Trophoblast cell (in vitro differentiated cells and primary cell): ENCODE measurements around the gene FSTL5.

Experiments used
- DNase-seq, 2 donors: peaks; one replicate each; pipeline ENCODE4 v3.0.0-alpha.2; 2016
- H2AFZ ChIP-seq: 2 replicates; pipeline ENCODE4 v1.6.1; 2013; ENCODE audit warnings: low read length, moderate library complexity, mild to moderate bottlenecking; ENCODE audit not compliant: insufficient read depth, poor library complexity
- H2AK5ac ChIP-seq: 2 replicates; pipeline ENCODE4 v1.6.1; 2013; ENCODE audit warnings: mild to moderate bottlenecking, low read length
- H2BK120ac ChIP-seq: 2 replicates; pipeline ENCODE4 v1.6.1; 2013; ENCODE audit warnings: low read length, mild to moderate bottlenecking, moderate library complexity; ENCODE audit not compliant: insufficient read depth, poor library complexity
- H2BK12ac ChIP-seq: 2 replicates; pipeline ENCODE4 v1.6.1; 2013; ENCODE audit warnings: mild to moderate bottlenecking, low read length, moderate library complexity
- H2BK5ac ChIP-seq: 2 replicates; pipeline ENCODE4 v1.6.1; 2013; ENCODE audit warnings: low read length, low read depth, moderate library complexity, mild to moderate bottlenecking; ENCODE audit not compliant: poor library complexity
- H3K14ac ChIP-seq: 2 replicates; pipeline ENCODE4 v1.6.1; 2013; ENCODE audit warnings: mild to moderate bottlenecking, low read length
- H3K18ac ChIP-seq: 2 replicates; pipeline ENCODE4 v1.6.1; 2013; ENCODE audit warnings: mild to moderate bottlenecking, low read length
- H3K23ac ChIP-seq: 2 replicates; pipeline ENCODE4 v1.6.1; 2013; ENCODE audit warnings: low read length
- H3K27ac ChIP-seq: 2 replicates; pipeline ENCODE4 v1.5.1; 2013; ENCODE audit warnings: low read depth, mild to moderate bottlenecking, inconsistent platforms, low read length, moderate library complexity
- H3K27me3 ChIP-seq: 2 replicates; pipeline ENCODE4 v1.6.1; 2013; ENCODE audit warnings: inconsistent platforms, mild to moderate bottlenecking, low read length, moderate library complexity; ENCODE audit not compliant: insufficient read depth
- H3K36me3 ChIP-seq, 2 experiments: 1 replicate in 1 of 2; 2 replicates in 1 of 2; pipeline ENCODE4 v1.6.1; 2013; ENCODE audit warnings: low read length in 2 of 2, mild to moderate bottlenecking in 2 of 2, moderate library complexity in 1 of 2; ENCODE audit not compliant: insufficient read depth in 2 of 2, control insufficient read depth in 1 of 2
- H3K4ac ChIP-seq: 2 replicates; pipeline ENCODE4 v1.6.1; 2013; ENCODE audit warnings: low read depth, mild to moderate bottlenecking, low read length, moderate library complexity
- H3K4me1 ChIP-seq, 2 experiments: 1 replicate in 1 of 2; 2 replicates in 1 of 2; pipeline ENCODE4 v1.6.1; 2013; ENCODE audit warnings: low read length in 2 of 2, mild to moderate bottlenecking in 2 of 2, moderate library complexity in 1 of 2; ENCODE audit not compliant: insufficient read depth in 2 of 2, control insufficient read depth in 1 of 2
- H3K4me2 ChIP-seq: 2 replicates; pipeline ENCODE4 v1.6.1; 2013; ENCODE audit warnings: inconsistent platforms, mild to moderate bottlenecking, low read length, moderate library complexity
- H3K4me3 ChIP-seq: 2 replicates; pipeline ENCODE4 v1.5.1; 2013; ENCODE audit warnings: mild to moderate bottlenecking, low read depth, low read length, inconsistent platforms
- H3K79me1 ChIP-seq: one replicate; pipeline ENCODE4 v1.6.1; 2013; ENCODE audit warnings: low read length
- H3K79me2 ChIP-seq: 2 replicates; pipeline ENCODE4 v1.6.1; 2013; ENCODE audit warnings: low read length, mild to moderate bottlenecking; ENCODE audit not compliant: control insufficient read depth, insufficient read depth, poor library complexity
- H3K9ac ChIP-seq: 2 replicates; pipeline ENCODE4 v1.6.1; 2013; ENCODE audit warnings: mild to moderate bottlenecking, low read length
- H3K9me3 ChIP-seq: 2 replicates; pipeline ENCODE4 v1.6.1; 2013; ENCODE audit warnings: low read depth, mild to moderate bottlenecking, control low read depth, inconsistent platforms, low read length; ENCODE audit not compliant: insufficient read depth
- H4K12ac ChIP-seq: 2 replicates; pipeline ENCODE4 v1.6.1; 2013; ENCODE audit warnings: low read depth, mild to moderate bottlenecking, low read length, moderate library complexity
- H4K8ac ChIP-seq: 2 replicates; pipeline ENCODE4 v1.6.1; 2013; ENCODE audit warnings: low read depth, mild to moderate bottlenecking, low read length, moderate library complexity
- H4K91ac ChIP-seq: one replicate; pipeline ENCODE4 v1.6.1; 2013; ENCODE audit warnings: low read depth, mild to moderate bottlenecking, low read length, moderate library complexity
- WGBS: extraction: QIAGEN DNeasy Blood & Tissue Kit; methylation state at CpG from one replicate; pipeline ENCODE4 v1.1.7; 2013; ENCODE audit warnings: missing lambda C conversion rate; ENCODE audit not compliant: insufficient read length, insufficient coverage; ENCODE audit errors: extremely low coverage; 5-methylcytosine and 5-hydroxymethylcytosine counted together

FSTL5 gene

GRCh38 chr4:161517941-161518340 is 645.9 kb downstream of the FSTL5 start:
- Histone ChIP-seq H3K27me3 (no peaks in the 10 kb centered on the region), H3K23ac (no peak overlapping the region), H4K91ac (no peak overlapping the region), H3K4ac (no peak overlapping the region), H3K4me3 (no peak overlapping the region), H3K79me1 (no peaks in the 10 kb centered on the region), H4K8ac (no peak overlapping the region), H2BK120ac (no peak overlapping the region), H2AFZ (no peak overlapping the region), H2BK12ac (no peak overlapping the region), H3K18ac (no peak overlapping the region), H4K12ac (no peak overlapping the region), H3K79me2 (no peaks in the 10 kb centered on the region), H3K9ac (no peak overlapping the region), H3K4me1 (no peaks in the 10 kb centered on the region), H3K14ac (no peak overlapping the region), H2AK5ac (no peak overlapping the region), H3K27ac (no peak overlapping the region), H2BK5ac (no peak overlapping the region), H3K9me3 (no peaks in the 10 kb centered on the region), H3K4me2 (no peak overlapping the region), H3K36me3 (no peaks in the 10 kb centered on the region)
- no CpG with 5 or more reads among the region's 3 CpGs for WGBS
- no peak for DNase-seq

GRCh38 chr4:161505141-161505540 is 658.7 kb downstream of the FSTL5 start:
- H3K9me3 ChIP-seq: no peaks in the 10 kb centered on the region

GRCh38 chr4:161498155-161498554 is 665.6 kb downstream of the FSTL5 start:
- H3K27me3 ChIP-seq: no peaks in the 10 kb centered on the region
- no peak overlapping the region for H2BK12ac ChIP-seq
- H3K36me3 ChIP-seq: no peaks in the 10 kb centered on the region
- no peak overlapping the region for H3K4ac ChIP-seq
- no peak overlapping the region for H4K91ac ChIP-seq
- no peaks in the 10 kb centered on the region for H3K9me3 ChIP-seq
- H2BK120ac ChIP-seq: no peak overlapping the region
- H3K4me3 ChIP-seq: no peak overlapping the region
- no peak overlapping the region for H2AFZ ChIP-seq
- no peak overlapping the region for H2BK5ac ChIP-seq
- no peak overlapping the region for H3K23ac ChIP-seq
- H3K79me1 ChIP-seq: no peaks in the 10 kb centered on the region
- H3K79me2 ChIP-seq: no peaks in the 10 kb centered on the region
- H3K9ac ChIP-seq: no peak overlapping the region
- H3K4me2 ChIP-seq: no peak overlapping the region
- no peak for DNase-seq
- no peak overlapping the region for H4K8ac ChIP-seq
- no peak overlapping the region for H3K14ac ChIP-seq
- H2AK5ac ChIP-seq: no peak overlapping the region
- H3K27ac ChIP-seq: no peak overlapping the region
- no peak overlapping the region for H4K12ac ChIP-seq
- no peak overlapping the region for H3K18ac ChIP-seq
- no peaks in the 10 kb centered on the region for H3K4me1 ChIP-seq

More at GRCh38 chr4:161505141-161505540, 658.7 kb downstream of the FSTL5 start:
- no peak overlapping the region for H3K4me2 ChIP-seq
- DNase-seq: no peak
- no peak overlapping the region for H4K12ac ChIP-seq
- H3K14ac ChIP-seq: no peak overlapping the region
- no peak overlapping the region for H3K27ac ChIP-seq
- H3K23ac ChIP-seq: no peak overlapping the region
- no peak overlapping the region for H2AK5ac ChIP-seq
- H2AFZ ChIP-seq: no peak overlapping the region
- H3K18ac ChIP-seq: no peak overlapping the region
- no peak overlapping the region for H4K8ac ChIP-seq
- H2BK120ac ChIP-seq: no peak overlapping the region
- H3K79me2 ChIP-seq: no peaks in the 10 kb centered on the region
- no peak overlapping the region for H3K4me3 ChIP-seq
- no CpG with 5 or more reads among the region's 3 CpGs for WGBS
- no peaks in the 10 kb centered on the region for H3K79me1 ChIP-seq
- no peaks in the 10 kb centered on the region for H3K36me3 ChIP-seq
- no peak overlapping the region for H2BK12ac ChIP-seq
- no peak overlapping the region for H2BK5ac ChIP-seq
- no peak overlapping the region for H3K4ac ChIP-seq
- no peaks in the 10 kb centered on the region for H3K4me1 ChIP-seq
- H4K91ac ChIP-seq: no peak overlapping the region
- H3K27me3 ChIP-seq: no peaks in the 10 kb centered on the region
- no peak overlapping the region for H3K9ac ChIP-seq

GRCh38 chr4:161486461-161486860 is 677.3 kb downstream of the FSTL5 start:
- Histone ChIP-seq H2BK12ac (no peak overlapping the region), H3K4ac (no peak overlapping the region), H3K4me2 (no peak overlapping the region), H3K79me1 (no peaks in the 10 kb centered on the region), H3K14ac (no peak overlapping the region), H3K4me1 (no peaks in the 10 kb centered on the region), H4K12ac (no peak overlapping the region), H4K91ac (no peak overlapping the region), H4K8ac (no peak overlapping the region), H2AFZ (no peak overlapping the region), H3K18ac (no peak overlapping the region), H3K9ac (no peak overlapping the region), H2AK5ac (no peak overlapping the region), H3K9me3 (no peaks in the 10 kb centered on the region), H2BK120ac (no peak overlapping the region), H2BK5ac (no peak overlapping the region), H3K23ac (no peak overlapping the region), H3K36me3 (no peaks in the 10 kb centered on the region), H3K27me3 (no peaks in the 10 kb centered on the region), H3K4me3 (no peak overlapping the region), H3K79me2 (no peaks in the 10 kb centered on the region), H3K27ac (no peak overlapping the region)
- no peak for DNase-seq
- WGBS: no CpG with 5 or more reads among the region's 1 CpG
